ENCODE data around the gene DYRK1B.

DYRK1B gene

DNA sequence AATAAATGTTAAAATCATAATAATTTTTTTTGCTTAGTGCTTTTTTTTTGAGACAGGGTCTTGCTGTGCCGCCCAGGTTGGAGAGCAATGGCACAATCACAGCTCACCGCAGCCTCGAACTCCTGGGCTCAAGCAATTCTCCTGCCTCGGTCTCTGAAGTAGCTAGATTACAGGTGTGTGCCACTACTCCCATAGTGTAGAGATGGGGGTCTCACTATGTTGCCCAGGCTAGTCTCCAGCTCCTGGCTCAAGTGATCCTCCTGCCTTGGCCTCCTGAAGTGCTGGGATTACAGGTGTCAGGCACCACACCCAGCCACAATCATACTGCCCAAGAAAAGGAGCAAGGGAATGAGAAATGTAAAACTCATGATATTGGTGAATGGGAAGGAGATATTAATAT, 7.1 kb upstream of the DYRK1B start:
- no peak overlapping the region for H2AFZ ChIP-seq
- TF ChIP-seq, protein P1, sequence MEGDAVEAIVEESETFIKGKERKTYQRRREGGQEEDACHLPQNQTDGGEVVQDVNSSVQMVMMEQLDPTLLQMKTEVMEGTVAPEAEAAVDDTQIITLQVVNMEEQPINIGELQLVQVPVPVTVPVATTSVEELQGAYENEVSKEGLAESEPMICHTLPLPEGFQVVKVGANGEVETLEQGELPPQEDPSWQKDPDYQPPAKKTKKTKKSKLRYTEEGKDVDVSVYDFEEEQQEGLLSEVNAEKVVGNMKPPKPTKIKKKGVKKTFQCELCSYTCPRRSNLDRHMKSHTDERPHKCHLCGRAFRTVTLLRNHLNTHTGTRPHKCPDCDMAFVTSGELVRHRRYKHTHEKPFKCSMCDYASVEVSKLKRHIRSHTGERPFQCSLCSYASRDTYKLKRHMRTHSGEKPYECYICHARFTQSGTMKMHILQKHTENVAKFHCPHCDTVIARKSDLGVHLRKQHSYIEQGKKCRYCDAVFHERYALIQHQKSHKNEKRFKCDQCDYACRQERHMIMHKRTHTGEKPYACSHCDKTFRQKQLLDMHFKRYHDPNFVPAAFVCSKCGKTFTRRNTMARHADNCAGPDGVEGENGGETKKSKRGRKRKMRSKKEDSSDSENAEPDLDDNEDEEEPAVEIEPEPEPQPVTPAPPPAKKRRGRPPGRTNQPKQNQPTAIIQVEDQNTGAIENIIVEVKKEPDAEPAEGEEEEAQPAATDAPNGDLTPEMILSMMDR (IDR thresholded peaks at IDR 0.05): no peak
- no peak overlapping the region for H3K27ac ChIP-seq
- H3K27me3 ChIP-seq (ENCODE audit: control insufficient read depth, insufficient read depth, low read length): no peaks in the 10 kb centered on the region
- H3K4me1 ChIP-seq: no peaks in the 10 kb centered on the region
- H3K79me2 ChIP-seq: peaks cover 23% of the 10 kb centered on the region
- H3K36me3 ChIP-seq (ENCODE audit: control insufficient read depth, insufficient read depth, low read length): no peaks in the 10 kb centered on the region
- H3K4me2 ChIP-seq (ENCODE audit: low read length): no peak overlapping the region
- no peaks in the 10 kb centered on the region for H3K9me3 ChIP-seq (ENCODE audit: control insufficient read depth, low read length)
- no peak overlapping the region for H3K4me3 ChIP-seq (ENCODE audit: low read depth, low read length)
- no peak overlapping the region for H3K9ac ChIP-seq

DNA sequence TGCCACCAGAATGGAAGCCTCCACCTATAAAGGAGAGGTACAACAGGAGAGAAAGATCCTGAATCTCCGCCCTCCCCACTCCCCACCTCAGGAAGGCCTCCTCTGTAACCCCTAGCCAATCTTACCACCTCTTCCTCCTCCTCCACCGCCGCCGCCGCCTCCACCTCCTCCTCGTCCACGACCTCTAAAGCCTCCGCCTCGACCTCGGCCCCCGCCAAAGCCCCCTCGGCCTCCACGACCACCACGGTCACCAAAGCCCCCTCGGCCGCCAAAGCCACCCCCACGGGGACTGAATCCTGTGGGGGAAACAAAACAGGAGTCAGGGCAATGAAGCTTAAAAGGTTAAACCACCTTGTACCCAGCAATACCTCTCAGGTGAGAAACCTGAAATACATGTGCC, 6.5 kb upstream of the DYRK1B start:
- Histone ChIP-seq H3K9ac (no peak overlapping the region), H3K4me1 (no peaks in the 10 kb centered on the region), H3K9me3 (ENCODE audit: control insufficient read depth, low read length) (no peaks in the 10 kb centered on the region), H3K36me3 (ENCODE audit: control insufficient read depth, insufficient read depth, low read length) (no peaks in the 10 kb centered on the region), H2AFZ (no peak overlapping the region), H3K4me2 (ENCODE audit: low read length) (no peak overlapping the region), H3K4me3 (ENCODE audit: low read depth, low read length) (no peak overlapping the region), H3K27me3 (ENCODE audit: control insufficient read depth, insufficient read depth, low read length) (no peaks in the 10 kb centered on the region), H3K27ac (no peak overlapping the region), H3K79me2 (peaks cover 17% of the 10 kb centered on the region)
- TF ChIP-seq, protein P1 (IDR thresholded peaks at IDR 0.05): no peak

DNA sequence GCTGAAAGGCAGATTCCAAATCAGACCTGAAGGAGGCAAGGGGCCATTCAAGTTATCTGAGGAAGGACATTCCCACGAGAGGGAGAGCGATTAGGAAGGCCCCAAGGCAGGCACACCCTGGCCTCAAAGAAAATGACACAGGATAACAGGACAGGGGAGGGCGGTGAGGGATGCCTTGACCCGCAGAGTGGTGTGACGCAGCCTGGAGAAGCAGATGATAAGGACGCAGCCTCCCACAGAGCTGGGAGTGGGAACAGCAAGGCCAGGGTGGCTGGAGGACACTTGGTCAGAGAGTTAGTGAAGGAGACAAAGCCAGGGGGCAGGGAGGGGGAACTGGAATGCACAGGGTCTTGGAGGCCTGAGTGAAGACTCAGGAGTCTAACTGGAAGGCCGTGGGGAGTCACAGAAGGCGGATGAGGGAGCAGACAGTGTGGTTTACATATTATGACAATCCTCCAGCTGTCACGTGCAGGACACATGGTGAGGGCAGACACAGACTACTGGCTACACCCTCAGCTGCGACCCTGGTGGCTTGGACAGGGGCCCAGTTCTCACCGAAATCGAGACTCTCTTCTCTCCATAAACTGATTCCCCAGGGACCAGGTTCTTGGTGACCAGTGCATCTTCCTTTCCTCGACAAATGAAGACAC, 5.8 kb upstream of the DYRK1B start:
- TF ChIP-seq, protein P1 (IDR thresholded peaks at IDR 0.05): no peak
- Histone ChIP-seq H2AFZ (no peak overlapping the region), H3K4me3 (ENCODE audit: low read depth, low read length) (no peak overlapping the region), H3K9ac (no peak overlapping the region), H3K4me1 (no peaks in the 10 kb centered on the region), H3K9me3 (ENCODE audit: control insufficient read depth, low read length) (no peaks in the 10 kb centered on the region), H3K4me2 (ENCODE audit: low read length) (no peak overlapping the region), H3K79me2 (peaks cover 13% of the 10 kb centered on the region), H3K27me3 (ENCODE audit: control insufficient read depth, insufficient read depth, low read length) (no peaks in the 10 kb centered on the region), H3K36me3 (ENCODE audit: control insufficient read depth, insufficient read depth, low read length) (no peaks in the 10 kb centered on the region), H3K27ac (no peak overlapping the region)

DNA sequence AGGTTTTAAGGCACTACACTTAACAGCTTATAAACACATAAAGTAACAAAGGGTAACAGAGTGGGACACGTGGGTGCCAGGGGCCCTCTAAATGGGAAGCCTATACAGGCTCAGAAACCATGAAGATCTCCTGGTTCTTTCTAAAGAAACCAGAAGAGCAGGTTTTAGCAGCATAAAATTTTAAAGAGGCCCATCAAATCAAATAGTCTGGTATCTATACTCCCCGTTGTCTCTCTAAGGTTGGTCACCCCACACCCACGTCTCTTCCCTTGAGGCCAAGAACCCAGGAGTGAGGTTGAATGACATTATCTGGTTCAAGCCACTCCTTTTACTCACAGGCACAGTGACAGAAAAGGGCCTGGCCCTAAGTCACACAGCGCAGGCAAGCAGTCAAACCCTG, 4.6 kb upstream of the DYRK1B start:
- no peaks in the 10 kb centered on the region for H3K9me3 ChIP-seq (ENCODE audit: control insufficient read depth, low read length)
- no peak overlapping the region for H3K4me2 ChIP-seq (ENCODE audit: low read length)
- no peak overlapping the region for H3K9ac ChIP-seq
- H3K79me2 ChIP-seq: peaks cover 11% of the 10 kb centered on the region
- no peak overlapping the region for H3K4me3 ChIP-seq (ENCODE audit: low read depth, low read length)
- TF ChIP-seq, protein P1 (IDR thresholded peaks at IDR 0.05): no peak
- no peaks in the 10 kb centered on the region for H3K36me3 ChIP-seq (ENCODE audit: control insufficient read depth, insufficient read depth, low read length)
- H3K27me3 ChIP-seq (ENCODE audit: control insufficient read depth, insufficient read depth, low read length): no peaks in the 10 kb centered on the region
- no peak overlapping the region for H2AFZ ChIP-seq
- H3K27ac ChIP-seq: no peak overlapping the region
- H3K4me1 ChIP-seq: no peaks in the 10 kb centered on the region

DNA sequence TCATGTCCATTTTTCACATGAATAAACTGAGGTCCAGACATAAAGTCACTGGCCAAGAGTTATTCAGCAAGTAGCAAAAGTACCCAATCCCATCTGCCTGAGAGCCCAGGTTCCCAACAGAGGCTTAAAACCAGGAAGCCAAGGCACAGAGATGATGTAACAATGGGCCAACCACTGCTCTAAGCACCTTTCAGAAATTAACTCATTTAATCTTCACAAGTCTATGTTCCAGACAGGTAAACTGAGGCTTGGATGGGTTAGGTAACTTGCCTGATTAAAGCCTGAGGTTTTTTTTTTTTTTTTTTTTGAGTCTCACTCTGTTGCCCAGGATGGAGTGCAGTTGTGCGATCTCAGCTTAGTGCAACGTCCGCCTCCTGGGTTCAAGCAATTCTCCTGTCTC, 4.0 kb upstream of the DYRK1B start:
- Histone ChIP-seq H3K79me2 (peaks cover 10% of the 10 kb centered on the region), H3K4me2 (ENCODE audit: low read length) (no peak overlapping the region), H2AFZ (no peak overlapping the region), H3K4me1 (no peaks in the 10 kb centered on the region), H3K4me3 (ENCODE audit: low read depth, low read length) (no peak overlapping the region), H3K9ac (no peak overlapping the region), H3K27ac (no peak overlapping the region), H3K27me3 (ENCODE audit: control insufficient read depth, insufficient read depth, low read length) (no peaks in the 10 kb centered on the region), H3K9me3 (ENCODE audit: control insufficient read depth, low read length) (no peaks in the 10 kb centered on the region), H3K36me3 (ENCODE audit: control insufficient read depth, insufficient read depth, low read length) (no peaks in the 10 kb centered on the region)
- TF ChIP-seq, protein P1 (IDR thresholded peaks at IDR 0.05): no peak

All from parathyroid adenoma (tissue), 2 donors.